Effector memory CD4-positive, alpha-beta T cell (primary cell): Measurements from ENCODE around the gene ZSCAN4.

ENCODE experiments used
- DNase-seq, 3 donors: peaks; one replicate each; pipeline ENCODE4 v3.0.0-alpha.2; 2020
- H3K27ac ChIP-seq: 2 replicates; pipeline ENCODE4 v1.7.0; 2013; ENCODE audit warnings: mild to moderate bottlenecking, low read length, moderate library complexity; ENCODE audit not compliant: insufficient read depth, poor library complexity, severe bottlenecking
- H3K27me3 ChIP-seq: replicated peaks from 2 replicates; pipeline ENCODE4 v1.7.0; 2013; ENCODE audit warnings: mild to moderate bottlenecking, low read length; ENCODE audit not compliant: insufficient read depth, control insufficient read depth, poor library complexity, severe bottlenecking
- H3K36me3 ChIP-seq: 2 replicates; pipeline ENCODE4 v1.7.0; 2013; ENCODE audit warnings: mild to moderate bottlenecking, low read length, moderate library complexity; ENCODE audit not compliant: control insufficient read depth, insufficient read depth
- H3K4me1 ChIP-seq: 2 replicates; pipeline ENCODE4 v1.7.0; 2013; ENCODE audit warnings: low read length, mild to moderate bottlenecking; ENCODE audit not compliant: control insufficient read depth, insufficient read depth, poor library complexity, severe bottlenecking
- H3K4me3 ChIP-seq: 2 replicates; pipeline ENCODE4 v1.7.0; 2013; ENCODE audit warnings: low read length, low read depth, mild to moderate bottlenecking; ENCODE audit not compliant: insufficient read depth, poor library complexity, severe bottlenecking
- H3K9me3 ChIP-seq: 2 replicates; pipeline ENCODE4 v1.7.0; 2013; ENCODE audit warnings: mild to moderate bottlenecking, low read length, moderate library complexity; ENCODE audit not compliant: control insufficient read depth

The ZSCAN4 gene

GRCh38 chr19:57709616-57710015 is 40.9 kb downstream of the ZSCAN4 start:
- H3K27ac ChIP-seq = no peak overlapping the region
- H3K9me3 ChIP-seq = peaks cover 36% of the 10 kb centered on the region
- no peak overlapping the region for H3K4me3 ChIP-seq

GRCh38 chr19:57712222-57712621 is 43.5 kb downstream of the ZSCAN4 start:
- Histone ChIP-seq H3K9me3 (peaks cover 21% of the 10 kb centered on the region), H3K27ac (no peak overlapping the region), H3K36me3 (peaks cover 4% of the 10 kb centered on the region), H3K27me3 (no peaks in the 10 kb centered on the region), H3K4me3 (no peak overlapping the region), H3K4me1 (no peaks in the 10 kb centered on the region)
- no peak for DNase-seq

More at GRCh38 chr19:57709616-57710015, 40.9 kb downstream of the ZSCAN4 start:
- no peaks in the 10 kb centered on the region for H3K4me1 ChIP-seq
- no peaks in the 10 kb centered on the region for H3K27me3 ChIP-seq
- no peak for DNase-seq
- peaks cover 15% of the 10 kb centered on the region for H3K36me3 ChIP-seq

DNA sequence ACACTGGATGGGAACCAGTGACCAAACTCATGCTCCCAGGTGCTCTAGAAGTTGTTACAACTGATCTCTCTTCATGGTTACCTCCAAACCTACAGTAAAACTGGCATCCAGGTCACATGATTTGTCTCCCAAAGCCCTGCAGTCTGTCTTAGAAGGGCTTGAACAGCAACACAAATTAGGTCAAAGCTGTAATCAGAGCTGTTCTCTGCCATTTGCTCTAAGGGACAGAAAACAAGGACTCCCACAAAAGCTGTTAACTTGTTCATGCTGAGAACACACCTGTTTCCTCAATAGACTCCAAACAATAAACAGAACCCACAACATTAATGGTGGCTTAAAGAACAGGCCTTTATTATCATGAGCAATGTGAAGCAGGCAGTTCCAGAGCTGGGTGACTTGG is 50.7 kb downstream of the ZSCAN4 start:
- H3K4me3 ChIP-seq = no peak overlapping the region
- H3K27ac ChIP-seq = no peak overlapping the region
- peaks cover 40% of the 10 kb centered on the region for H3K36me3 ChIP-seq
- H3K27me3 ChIP-seq = no peaks in the 10 kb centered on the region
- peaks cover 51% of the 10 kb centered on the region for H3K9me3 ChIP-seq
- no peak for DNase-seq
- no peaks in the 10 kb centered on the region for H3K4me1 ChIP-seq

DNA sequence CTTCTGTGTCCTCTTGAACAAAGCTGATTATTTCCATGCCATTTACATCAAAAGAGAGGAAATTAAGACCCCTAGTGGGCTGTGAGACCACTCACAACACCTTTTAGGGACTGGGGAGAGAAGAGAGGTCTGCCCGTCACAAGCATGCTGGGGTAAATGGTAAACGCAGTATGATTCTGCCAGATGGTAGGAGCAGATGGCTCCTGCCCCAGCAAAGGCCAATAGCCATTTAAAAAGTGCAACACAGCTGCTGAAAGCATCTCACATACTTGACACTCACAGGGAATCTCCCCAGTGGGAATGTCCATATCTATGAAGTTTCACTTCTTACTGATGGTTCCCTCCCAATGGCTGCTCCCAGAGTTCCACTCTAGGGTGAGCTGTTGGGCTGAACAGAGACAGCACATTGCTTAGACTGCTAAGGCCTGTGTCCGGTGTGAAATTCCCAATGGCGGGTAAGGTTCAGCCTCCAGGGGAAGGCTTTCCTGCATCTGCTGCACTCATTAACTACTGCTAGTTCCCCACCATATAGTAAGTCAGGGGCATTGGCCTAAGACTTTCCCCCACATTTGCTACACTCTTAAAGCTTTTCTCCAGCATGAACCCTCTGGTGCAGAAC is 51.3 kb downstream of the ZSCAN4 start:
- Histone ChIP-seq H3K9me3 (peaks cover 48% of the 10 kb centered on the region), H3K36me3 (peaks cover 39% of the 10 kb centered on the region), H3K27ac (no peak overlapping the region), H3K4me3 (no peak overlapping the region), H3K27me3 (no peaks in the 10 kb centered on the region), H3K4me1 (no peaks in the 10 kb centered on the region)
- no peak for DNase-seq

DNA sequence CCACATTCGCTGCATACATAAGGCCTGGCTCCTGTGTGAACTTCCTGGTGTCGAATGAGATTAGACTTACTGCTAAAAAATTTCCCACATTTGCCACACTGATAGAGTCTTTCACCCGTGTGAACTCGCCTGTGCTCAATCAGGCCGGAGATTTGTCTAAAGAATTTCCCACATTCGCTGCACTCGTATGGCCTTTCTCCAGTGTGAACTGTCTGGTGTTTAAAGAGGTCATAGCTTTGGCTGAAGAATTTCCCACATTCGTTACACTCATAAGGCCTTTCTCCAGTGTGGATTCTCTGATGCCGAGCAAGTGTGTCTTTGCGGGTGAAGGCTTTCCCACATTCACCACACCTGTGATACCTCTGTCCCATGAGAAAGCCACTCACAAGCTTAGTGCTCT is 52.1 kb downstream of the ZSCAN4 start:
- H3K27me3 ChIP-seq = no peaks in the 10 kb centered on the region
- peaks cover 39% of the 10 kb centered on the region for H3K36me3 ChIP-seq
- peaks cover 48% of the 10 kb centered on the region for H3K9me3 ChIP-seq
- no peak overlapping the region for H3K4me3 ChIP-seq
- H3K4me1 ChIP-seq = no peaks in the 10 kb centered on the region
- no peak overlapping the region for H3K27ac ChIP-seq
- no peak for DNase-seq
